SU-DHL-6 (cell line): Measurements from ENCODE around the gene ZNF142.

ENCODE experiments used
- H2AFZ ChIP-seq: fragments of 200-600 bp; sonication (generic); 2 replicates; pipeline ENCODE4 v1.6.1; 2014; ENCODE audit warnings: low read depth, mild to moderate bottlenecking, moderate library complexity, mixed read lengths, antibody characterized with exemption, low read length; ENCODE audit not compliant: severe bottlenecking
- H3F3A ChIP-seq: fragments of 200-600 bp; shearing (Covaris generic); 2 replicates; pipeline ENCODE4 v1.6.0; 2016; ENCODE audit warnings: antibody characterized with exemption, mild to moderate bottlenecking; ENCODE audit not compliant: insufficient read depth
- H3K27ac ChIP-seq: fragments of 200-600 bp; sonication (generic); 2 replicates; pipeline ENCODE4 v1.5.1; 2016; ENCODE audit warnings: low read depth, mild to moderate bottlenecking, low read length, moderate library complexity, mixed read lengths
- H3K27me3 ChIP-seq: fragments of 200-600 bp; sonication (generic), shearing (Covaris generic); 2 replicates; pipeline ENCODE4 v1.6.0; 2014; ENCODE audit warnings: mild to moderate bottlenecking, low read length
- H3K36me3 ChIP-seq: fragments of 200-600 bp; sonication (generic); 2 replicates; pipeline ENCODE4 v1.6.1; 2014; ENCODE audit warnings: mild to moderate bottlenecking, low read length, mixed read lengths
- H3K4me2 ChIP-seq: fragments of 300-600, 200-600 bp; shearing (Covaris generic), sonication (generic); 2 replicates; pipeline ENCODE4 v1.6.0; 2014; ENCODE audit warnings: low read length, low read depth, mild to moderate bottlenecking; ENCODE audit not compliant: poor library complexity, severe bottlenecking
- H3K4me3 ChIP-seq: fragments of 200-600 bp; sonication (generic); 2 replicates; pipeline ENCODE4 v1.5.1; 2014; ENCODE audit warnings: antibody characterized with exemption, low read length, mild to moderate bottlenecking, mixed read lengths; ENCODE audit not compliant: insufficient read depth, poor library complexity, severe bottlenecking
- H3K79me2 ChIP-seq: fragments of 200-600 bp; sonication (generic); 2 replicates; pipeline ENCODE4 v1.6.1; 2014; ENCODE audit warnings: mild to moderate bottlenecking, low read length, moderate library complexity; ENCODE audit not compliant: insufficient read depth
- H3K9ac ChIP-seq: fragments of 200-600 bp; sonication (generic); 2 replicates; pipeline ENCODE4 v1.7.0; 2014; ENCODE audit warnings: mild to moderate bottlenecking, low read length
- H3K9me2 ChIP-seq: fragments of 200-600 bp; sonication (generic); replicated peaks from 2 replicates; pipeline ENCODE4 v1.6.1; 2014; ENCODE audit warnings: low read length; ENCODE audit not compliant: insufficient read depth
- H3K9me3 ChIP-seq: fragments of 200-600 bp; sonication (generic); 2 replicates; pipeline ENCODE4 v1.6.1; 2014; ENCODE audit warnings: low read length, mixed read lengths; ENCODE audit not compliant: insufficient read depth
- H4K20me1 ChIP-seq: fragments of 200-600 bp; sonication (generic); 2 replicates; pipeline ENCODE4 v1.6.1; 2014; ENCODE audit warnings: low read depth, mild to moderate bottlenecking, antibody characterized with exemption, low read length, moderate library complexity, mixed read lengths
- EZH2phosphoT487 ChIP-seq: fragments of 200-600 bp; sonication (generic), shearing (Covaris generic); conservative IDR thresholded peaks from 2 replicates; pipeline ENCODE4 v1.6.1; 2018; ENCODE audit warnings: mild to moderate bottlenecking, antibody characterized with exemption, low read length, moderate library complexity, mixed read lengths
- TF ChIP-seq, protein P1 (sequence below): fragments of 200-600 bp; sonication (generic); IDR thresholded peaks from one replicate; pipeline ENCODE4 v1.5.1; 2017; ENCODE audit warnings: antibody characterized with exemption, mild to moderate bottlenecking, low read length, moderate library complexity; ENCODE audit not compliant: insufficient read depth, poor library complexity, severe bottlenecking

ZNF142 gene, protein sequence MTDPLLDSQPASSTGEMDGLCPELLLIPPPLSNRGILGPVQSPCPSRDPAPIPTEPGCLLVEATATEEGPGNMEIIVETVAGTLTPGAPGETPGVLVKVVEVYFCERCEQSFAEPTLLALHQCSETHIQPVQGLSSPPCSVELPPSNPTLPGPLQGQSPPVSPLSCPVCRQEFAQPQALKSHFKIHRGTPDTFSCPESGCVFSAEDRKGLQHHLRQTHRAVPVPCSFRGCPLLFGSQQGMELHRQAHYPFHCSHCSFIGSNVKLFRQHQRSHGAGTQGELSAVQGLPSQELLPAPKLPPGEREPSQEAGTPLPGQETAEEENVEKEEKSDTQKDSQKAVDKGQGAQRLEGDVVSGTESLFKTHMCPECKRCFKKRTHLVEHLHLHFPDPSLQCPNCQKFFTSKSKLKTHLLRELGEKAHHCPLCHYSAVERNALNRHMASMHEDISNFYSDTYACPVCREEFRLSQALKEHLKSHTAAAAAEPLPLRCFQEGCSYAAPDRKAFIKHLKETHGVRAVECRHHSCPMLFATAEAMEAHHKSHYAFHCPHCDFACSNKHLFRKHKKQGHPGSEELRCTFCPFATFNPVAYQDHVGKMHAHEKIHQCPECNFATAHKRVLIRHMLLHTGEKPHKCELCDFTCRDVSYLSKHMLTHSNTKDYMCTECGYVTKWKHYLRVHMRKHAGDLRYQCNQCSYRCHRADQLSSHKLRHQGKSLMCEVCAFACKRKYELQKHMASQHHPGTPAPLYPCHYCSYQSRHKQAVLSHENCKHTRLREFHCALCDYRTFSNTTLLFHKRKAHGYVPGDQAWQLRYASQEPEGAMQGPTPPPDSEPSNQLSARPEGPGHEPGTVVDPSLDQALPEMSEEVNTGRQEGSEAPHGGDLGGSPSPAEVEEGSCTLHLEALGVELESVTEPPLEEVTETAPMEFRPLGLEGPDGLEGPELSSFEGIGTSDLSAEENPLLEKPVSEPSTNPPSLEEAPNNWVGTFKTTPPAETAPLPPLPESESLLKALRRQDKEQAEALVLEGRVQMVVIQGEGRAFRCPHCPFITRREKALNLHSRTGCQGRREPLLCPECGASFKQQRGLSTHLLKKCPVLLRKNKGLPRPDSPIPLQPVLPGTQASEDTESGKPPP (N-terminal part only)

DNA sequence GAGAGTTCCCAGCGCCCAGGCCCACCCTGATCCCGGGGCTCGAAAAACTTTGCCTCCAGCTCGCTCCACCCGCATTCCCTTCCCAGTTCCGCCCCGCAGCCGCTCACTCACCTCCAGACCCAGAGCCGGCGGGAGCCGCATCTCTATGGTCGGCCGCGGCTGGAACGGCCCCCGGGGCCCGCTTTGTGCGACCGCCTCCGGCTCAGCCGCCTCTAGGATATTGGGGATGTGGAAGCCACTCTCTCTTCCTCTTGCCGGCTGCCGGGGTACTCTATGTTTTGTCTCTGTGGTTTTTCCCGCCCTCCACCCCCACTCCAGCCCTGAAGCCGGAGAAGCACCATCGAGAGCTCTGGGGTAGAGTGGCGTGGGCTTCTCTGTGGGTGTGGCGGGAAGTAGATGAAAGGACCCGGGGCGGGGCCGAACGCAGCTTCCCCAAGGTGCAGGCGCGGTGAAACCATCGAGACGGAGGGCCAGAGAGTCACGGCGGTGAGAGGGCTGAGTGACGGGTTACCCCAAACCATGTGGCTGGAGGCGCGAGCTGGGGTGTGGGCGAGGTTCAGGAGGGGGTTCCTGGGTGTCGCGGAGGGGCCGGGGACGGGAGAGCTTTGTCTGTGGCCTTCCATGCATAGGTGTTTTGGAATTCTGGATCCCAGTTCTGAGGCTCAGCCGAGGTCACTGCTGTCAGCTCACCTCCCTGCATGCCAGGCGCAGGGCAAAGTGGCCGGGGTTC, at the start of gene ZNF142, which contains the start of gene BCS1L:
Gene ZNF142 (minus strand): TSS at position 366 of the 730 bp plus-strand sequence. CDS start 3,194 bp downstream, outside the sequence.
Gene BCS1L (plus strand): TSS at position 426 of the 730 bp plus-strand sequence. CDS start 1,305 bp downstream, outside the sequence.
- Histone ChIP-seq H3K27me3 (no peaks in the 10 kb centered on the region), H3K9ac (peak within 1 kb of the TSS; percentile 95), H3K27ac (peak within 1 kb of the TSS; percentile 60), H3K9me3 (no peaks in the 10 kb centered on the region), H3K36me3 (peaks cover 4% of the 10 kb centered on the region; the same call in 1 of the 2 replicates), H3F3A (no peaks in the 10 kb centered on the region), H4K20me1 (no peaks in the 10 kb centered on the region), H2AFZ (peak within 1 kb of the TSS; percentile 87), H3K4me2 (peak within 1 kb of the TSS; percentile 82), H3K9me2 (no peaks in the 10 kb centered on the region), H3K79me2 (peaks cover 47% of the 10 kb centered on the region), H3K4me3 (peak within 1 kb of the TSS; percentile 77)
- TF ChIP-seq, protein P1, sequence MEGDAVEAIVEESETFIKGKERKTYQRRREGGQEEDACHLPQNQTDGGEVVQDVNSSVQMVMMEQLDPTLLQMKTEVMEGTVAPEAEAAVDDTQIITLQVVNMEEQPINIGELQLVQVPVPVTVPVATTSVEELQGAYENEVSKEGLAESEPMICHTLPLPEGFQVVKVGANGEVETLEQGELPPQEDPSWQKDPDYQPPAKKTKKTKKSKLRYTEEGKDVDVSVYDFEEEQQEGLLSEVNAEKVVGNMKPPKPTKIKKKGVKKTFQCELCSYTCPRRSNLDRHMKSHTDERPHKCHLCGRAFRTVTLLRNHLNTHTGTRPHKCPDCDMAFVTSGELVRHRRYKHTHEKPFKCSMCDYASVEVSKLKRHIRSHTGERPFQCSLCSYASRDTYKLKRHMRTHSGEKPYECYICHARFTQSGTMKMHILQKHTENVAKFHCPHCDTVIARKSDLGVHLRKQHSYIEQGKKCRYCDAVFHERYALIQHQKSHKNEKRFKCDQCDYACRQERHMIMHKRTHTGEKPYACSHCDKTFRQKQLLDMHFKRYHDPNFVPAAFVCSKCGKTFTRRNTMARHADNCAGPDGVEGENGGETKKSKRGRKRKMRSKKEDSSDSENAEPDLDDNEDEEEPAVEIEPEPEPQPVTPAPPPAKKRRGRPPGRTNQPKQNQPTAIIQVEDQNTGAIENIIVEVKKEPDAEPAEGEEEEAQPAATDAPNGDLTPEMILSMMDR: no peak
- no peak for TF ChIP-seq EZH2phosphoT487

DNA sequence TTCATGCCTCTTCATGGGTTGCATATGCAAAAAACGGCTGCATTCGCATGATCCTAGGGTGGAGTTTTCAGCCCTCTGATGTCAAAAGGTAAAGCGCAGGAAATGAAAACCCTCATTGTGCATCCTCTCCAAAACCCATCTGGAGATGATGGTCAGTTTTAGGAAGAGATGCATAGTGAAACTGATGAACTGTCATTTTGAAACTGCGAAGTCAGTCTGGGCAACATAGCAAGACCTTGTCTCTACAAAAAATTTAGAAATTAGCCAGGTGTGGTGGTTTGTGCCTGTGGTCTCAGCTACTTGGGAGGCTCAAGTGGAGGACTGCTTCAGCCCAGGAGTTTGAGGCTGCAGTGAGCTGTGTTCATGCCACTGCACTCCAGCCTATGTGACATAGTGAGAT, 48.7 kb upstream of the ZNF142 start:
- H3K36me3 ChIP-seq: no peaks in the 10 kb centered on the region
- H3K9ac ChIP-seq: no peak overlapping the region
- H3K4me2 ChIP-seq: no peak overlapping the region
- H3K27me3 ChIP-seq: no peaks in the 10 kb centered on the region
- no peaks in the 10 kb centered on the region for H4K20me1 ChIP-seq
- no peak overlapping the region for H3K4me3 ChIP-seq
- TF ChIP-seq, protein P1: no peak
- no peak for TF ChIP-seq EZH2phosphoT487
- H2AFZ ChIP-seq: no peak overlapping the region
- H3K27ac ChIP-seq: no peak overlapping the region
- H3K9me3 ChIP-seq: no peaks in the 10 kb centered on the region
- peaks cover 22% of the 10 kb centered on the region for H3K79me2 ChIP-seq
- no peaks in the 10 kb centered on the region for H3F3A ChIP-seq
- no peaks in the 10 kb centered on the region for H3K9me2 ChIP-seq

DNA sequence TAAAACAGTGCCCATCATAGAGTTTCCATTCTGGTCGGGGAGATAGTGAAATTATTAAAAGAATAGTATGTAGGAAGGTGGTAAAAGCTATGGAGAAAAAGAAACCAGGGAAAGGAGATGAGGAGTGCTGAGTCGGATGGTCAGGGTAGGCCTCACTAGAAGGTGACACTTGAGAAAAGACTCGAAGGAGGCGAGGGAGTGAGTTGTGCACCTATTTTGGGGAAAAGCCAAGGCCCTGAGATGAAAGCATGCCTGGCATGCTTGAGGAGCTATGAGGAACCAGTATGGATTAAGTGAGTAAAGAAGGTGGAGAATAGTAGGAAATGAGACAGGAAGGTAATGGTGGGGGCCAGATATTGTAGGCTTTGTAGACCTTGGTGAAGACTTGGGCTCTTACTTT, 43.9 kb upstream of the ZNF142 start:
- H3K27me3 ChIP-seq: no peaks in the 10 kb centered on the region
- H3K79me2 ChIP-seq: no peaks in the 10 kb centered on the region
- no peaks in the 10 kb centered on the region for H3K9me3 ChIP-seq
- H3K27ac ChIP-seq: no peak overlapping the region
- no peak overlapping the region for H3K4me2 ChIP-seq
- no peak overlapping the region for H3K9ac ChIP-seq
- TF ChIP-seq, protein P1: no peak
- no peak for TF ChIP-seq EZH2phosphoT487
- H3K4me3 ChIP-seq: no peak overlapping the region
- no peak overlapping the region for H2AFZ ChIP-seq
- H4K20me1 ChIP-seq: no peaks in the 10 kb centered on the region
- no peaks in the 10 kb centered on the region for H3F3A ChIP-seq
- H3K36me3 ChIP-seq: no peaks in the 10 kb centered on the region
- H3K9me2 ChIP-seq: no peaks in the 10 kb centered on the region
